GM19452 (cell line): ENCODE results near the gene NBPF11.
"Not testable (repeated sequence)": the region's sequence is repeated elsewhere in the genome, so short reads cannot be mapped to it uniquely, and the experiment has no call there.

Experiments
- ATAC-seq: cut with Tn5 transposase; IDR thresholded peaks from one replicate; pipeline ENCODE4 v1.9.1; 2021; ENCODE audit not compliant: unreplicated experiment

Gene NBPF11

GRCh38 chr1:148151371-148151819, 686 bp downstream of the NBPF11 start:
- peak; percentile 6 for ATAC-seq

- not testable (repeated sequence) for ATAC-seq
These were observed 1.1 kb downstream of the NBPF11 start for GRCh38 chr1:148150945-148151344.

- ATAC-seq, result not testable (repeated sequence)
These were observed 2.1 kb downstream of the NBPF11 start for GRCh38 chr1:148150014-148150413.

- not testable (repeated sequence) for ATAC-seq
These were observed 2.8 kb downstream of the NBPF11 start for GRCh38 chr1:148149050-148149815.

- not testable (repeated sequence) for ATAC-seq
These were observed 4.8 kb downstream of the NBPF11 start for GRCh38 chr1:148147052-148147838.

- not testable (repeated sequence) for ATAC-seq
These were observed 5.7 kb downstream of the NBPF11 start for GRCh38 chr1:148146191-148146997.

- not testable (repeated sequence) for ATAC-seq
These were observed 8.9 kb downstream of the NBPF11 start for GRCh38 chr1:148143223-148143622.

GRCh38 chr1:148141936-148142335, 10.1 kb downstream of the NBPF11 start:
- ATAC-seq, result not testable (repeated sequence)

GRCh38 chr1:148138606-148139005, 13.5 kb downstream of the NBPF11 start:
- not testable (repeated sequence) for ATAC-seq

- not testable (repeated sequence) for ATAC-seq
These were observed 29.7 kb downstream of the NBPF11 start for GRCh38 chr1:148122341-148122740.

GRCh38 chr1:148120395-148120794, 31.7 kb downstream of the NBPF11 start:
- ATAC-seq, result not testable (repeated sequence)

- ATAC-seq, result not testable (repeated sequence)
These were observed 56.3 kb downstream of the NBPF11 start for GRCh38 chr1:148095732-148096131.

- ATAC-seq, result not testable (repeated sequence)
These were observed 65.9 kb downstream of the NBPF11 start for GRCh38 chr1:148086196-148086595.

GRCh38 chr1:148081205-148081604, 70.9 kb downstream of the NBPF11 start:
- not testable (repeated sequence) for ATAC-seq

GRCh38 chr1:148078632-148079519, 73.2 kb downstream of the NBPF11 start:
- not testable (repeated sequence) for ATAC-seq

- ATAC-seq, result not testable (repeated sequence)
These were observed 74.0 kb downstream of the NBPF11 start for GRCh38 chr1:148078090-148078489.

GRCh38 chr1:148077458-148077857, 74.6 kb downstream of the NBPF11 start:
- not testable (repeated sequence) for ATAC-seq

- not testable (repeated sequence) for ATAC-seq
These were observed 78.7 kb downstream of the NBPF11 start for GRCh38 chr1:148073392-148073791.

- not testable (repeated sequence) for ATAC-seq
These were observed 83.5 kb downstream of the NBPF11 start for GRCh38 chr1:148068606-148069005.

GRCh38 chr1:148068201-148068600, 83.9 kb downstream of the NBPF11 start:
- not testable (repeated sequence) for ATAC-seq
